ENCODE results near the gene ZNF823.

The ZNF823 gene

DNA sequence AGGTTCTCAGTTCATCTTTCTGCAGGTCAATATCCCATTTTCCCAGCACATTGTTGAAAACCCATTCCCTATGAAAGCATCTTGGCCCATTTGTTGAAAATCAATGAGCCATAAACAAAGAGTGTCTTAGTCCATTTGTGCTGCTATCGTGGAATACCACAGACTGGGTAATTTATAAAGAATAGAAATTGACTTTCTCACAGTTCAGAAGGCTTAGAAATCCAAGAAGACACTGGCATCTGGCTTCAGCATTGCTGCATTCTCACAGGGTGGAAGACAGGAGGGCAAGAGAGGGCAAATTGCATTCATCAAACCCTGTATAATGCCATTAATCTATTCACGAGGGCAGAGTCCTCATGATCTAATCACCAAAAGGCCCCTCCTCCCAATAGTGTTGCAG lies 34.1 kb downstream of the ZNF823 start:
- TF ChIP-seq, protein P1, sequence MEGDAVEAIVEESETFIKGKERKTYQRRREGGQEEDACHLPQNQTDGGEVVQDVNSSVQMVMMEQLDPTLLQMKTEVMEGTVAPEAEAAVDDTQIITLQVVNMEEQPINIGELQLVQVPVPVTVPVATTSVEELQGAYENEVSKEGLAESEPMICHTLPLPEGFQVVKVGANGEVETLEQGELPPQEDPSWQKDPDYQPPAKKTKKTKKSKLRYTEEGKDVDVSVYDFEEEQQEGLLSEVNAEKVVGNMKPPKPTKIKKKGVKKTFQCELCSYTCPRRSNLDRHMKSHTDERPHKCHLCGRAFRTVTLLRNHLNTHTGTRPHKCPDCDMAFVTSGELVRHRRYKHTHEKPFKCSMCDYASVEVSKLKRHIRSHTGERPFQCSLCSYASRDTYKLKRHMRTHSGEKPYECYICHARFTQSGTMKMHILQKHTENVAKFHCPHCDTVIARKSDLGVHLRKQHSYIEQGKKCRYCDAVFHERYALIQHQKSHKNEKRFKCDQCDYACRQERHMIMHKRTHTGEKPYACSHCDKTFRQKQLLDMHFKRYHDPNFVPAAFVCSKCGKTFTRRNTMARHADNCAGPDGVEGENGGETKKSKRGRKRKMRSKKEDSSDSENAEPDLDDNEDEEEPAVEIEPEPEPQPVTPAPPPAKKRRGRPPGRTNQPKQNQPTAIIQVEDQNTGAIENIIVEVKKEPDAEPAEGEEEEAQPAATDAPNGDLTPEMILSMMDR (IDR thresholded peaks at IDR 0.05; ENCODE audit: insufficient read depth, missing control alignments): no peak
- no peak for FAIRE-seq
- DNase-seq (ENCODE audit: insufficient read length, low spot score): no peak

DNA sequence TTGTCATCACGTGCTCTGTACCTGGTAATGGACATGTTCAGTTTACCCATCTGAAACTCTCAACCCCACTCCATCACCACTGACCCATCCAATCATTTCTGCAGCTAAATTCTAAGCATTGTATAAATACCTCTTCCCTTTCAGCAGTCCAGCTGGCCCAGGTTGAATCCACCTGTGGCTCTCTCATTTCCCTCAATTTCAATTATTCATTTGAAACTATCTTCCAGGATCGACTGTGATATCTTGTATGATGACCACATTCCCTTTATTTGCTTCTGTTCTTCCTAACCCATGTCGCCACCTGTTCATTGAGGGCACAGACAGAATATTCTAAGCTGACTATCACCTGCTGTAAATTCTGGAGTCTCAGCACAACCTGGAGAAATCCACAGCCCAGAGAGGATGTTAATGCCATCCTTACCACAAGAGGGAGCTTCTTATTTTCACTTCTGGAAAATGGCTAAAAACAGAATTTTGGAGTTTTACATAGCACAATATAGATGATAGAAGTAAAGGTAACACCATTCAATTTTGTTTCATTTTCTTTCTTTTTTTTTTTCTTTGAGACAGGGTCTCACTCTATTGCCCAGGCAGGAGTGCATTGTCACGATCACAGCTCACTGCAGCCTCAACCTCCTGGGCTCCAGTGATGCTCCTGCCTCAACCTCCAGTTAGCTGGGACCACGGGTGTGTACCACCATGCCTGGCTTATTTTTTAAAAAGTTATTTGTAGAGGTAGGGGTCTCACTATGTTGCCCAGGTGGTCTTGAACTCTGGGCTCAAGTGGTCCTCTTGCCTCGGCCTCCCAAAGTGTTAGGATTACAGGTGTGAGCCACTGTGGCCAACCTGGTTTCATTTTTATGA lies 38.6 kb downstream of the ZNF823 start:
- DNase-seq (ENCODE audit: insufficient read length, low spot score) (no peak), FAIRE-seq (peak; percentile 93)
- TF ChIP-seq, protein P1 (IDR thresholded peaks at IDR 0.05; ENCODE audit: insufficient read depth, missing control alignments): peak; percentile 64

DNA sequence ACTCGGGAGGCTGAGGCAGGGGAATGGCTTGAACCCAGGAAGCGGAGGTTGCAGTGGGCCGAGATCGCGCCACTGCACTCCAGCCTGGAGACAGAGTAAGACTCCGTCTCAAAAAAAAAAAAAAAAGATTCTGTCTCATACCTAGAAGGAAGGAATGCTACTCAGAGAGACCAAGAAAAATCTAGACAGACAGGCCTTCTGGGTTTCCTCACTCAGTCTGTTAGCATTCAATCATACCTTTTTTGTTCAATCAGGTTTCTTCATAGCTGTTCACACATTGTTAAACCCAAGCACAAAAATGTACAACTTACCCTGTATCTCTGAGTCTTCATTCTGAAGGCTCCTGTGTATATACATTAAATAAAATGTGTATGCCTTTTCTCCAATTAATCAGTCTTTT lies 40.5 kb downstream of the ZNF823 start:
- TF ChIP-seq, protein P1 (IDR thresholded peaks at IDR 0.05; ENCODE audit: insufficient read depth, missing control alignments): no peak
- FAIRE-seq: no peak
- no peak for DNase-seq (ENCODE audit: insufficient read length, low spot score)

DNA sequence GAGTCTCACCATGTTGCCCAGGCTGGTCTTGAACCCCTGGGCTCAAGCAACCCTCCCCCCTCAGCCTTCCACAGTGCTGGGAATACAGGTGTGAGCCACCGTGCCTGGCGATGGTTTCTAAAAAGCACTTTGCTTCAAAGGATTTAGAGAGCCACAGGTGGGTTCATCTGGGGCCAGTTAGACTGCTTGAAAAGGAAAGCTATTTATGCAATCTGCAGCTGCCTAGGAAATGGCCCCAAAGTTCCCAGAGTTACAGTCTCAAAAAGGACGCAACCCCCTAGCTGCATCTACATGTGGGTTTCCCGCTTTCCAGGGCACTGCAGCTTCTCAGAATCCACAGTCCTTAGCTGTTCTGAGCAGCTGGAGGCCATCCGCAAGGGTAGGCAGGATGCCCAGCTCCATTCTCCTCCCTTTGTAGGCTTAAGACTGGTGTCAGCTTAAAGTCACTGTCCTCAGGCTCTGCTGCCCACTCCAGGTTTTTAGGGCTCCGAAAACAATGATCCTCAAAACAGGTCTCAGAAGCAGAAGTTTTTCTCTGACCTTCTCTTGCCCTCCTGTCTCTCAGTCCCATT lies 41.4 kb downstream of the ZNF823 start:
- no peak for FAIRE-seq

DNA sequence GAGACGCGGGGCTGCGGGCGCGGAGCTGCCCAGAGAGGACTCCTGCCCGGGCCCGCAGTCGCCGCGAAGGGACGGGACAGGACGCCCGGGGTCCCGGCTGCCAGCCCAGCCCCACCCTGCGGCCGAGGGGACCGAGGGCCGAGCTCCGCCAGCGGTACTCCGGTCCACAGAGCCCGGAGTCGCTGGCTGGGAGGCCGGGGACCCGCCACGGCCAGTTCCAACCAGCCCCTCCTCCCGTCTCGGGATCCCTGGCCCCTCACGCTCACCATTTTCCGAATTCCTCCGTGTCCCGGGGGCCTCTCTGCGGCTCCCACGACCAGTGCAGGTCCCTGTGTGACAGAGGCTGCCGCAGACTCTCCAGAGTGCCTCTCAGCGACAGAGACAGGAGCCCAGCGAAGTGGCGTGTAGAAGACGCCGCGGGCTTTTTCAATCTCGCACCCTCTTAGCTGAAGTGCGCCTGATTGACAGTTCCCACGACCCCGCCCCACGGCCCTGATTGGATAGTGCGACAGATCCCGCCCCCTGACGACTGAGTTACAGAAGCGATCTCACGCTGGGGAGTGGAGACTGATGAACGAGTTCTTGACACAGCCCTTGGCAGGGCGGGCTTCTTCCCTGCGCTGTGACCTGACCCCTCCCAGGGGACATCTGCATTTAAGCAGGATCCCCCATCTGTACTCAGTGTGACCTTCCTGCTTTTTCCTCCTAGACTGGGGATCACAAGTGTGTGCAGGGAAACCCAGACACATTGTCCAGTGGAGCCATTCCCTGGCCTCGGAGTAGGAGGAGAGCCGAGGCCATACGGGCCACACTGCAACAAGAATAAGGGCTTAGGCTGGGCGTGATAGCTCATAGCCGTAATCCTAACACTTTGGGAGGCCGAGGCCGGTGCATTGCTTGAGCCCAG lies 44.0 kb downstream of the ZNF823 start:
- DNase-seq (ENCODE audit: insufficient read length, low spot score) (no peak), FAIRE-seq (no peak)
- TF ChIP-seq, protein P1 (IDR thresholded peaks at IDR 0.05; ENCODE audit: insufficient read depth, missing control alignments): no peak

More for the DNA sequence above, 41.4 kb downstream of the ZNF823 start:
- no peak for DNase-seq (ENCODE audit: insufficient read length, low spot score)
- TF ChIP-seq, protein P1 (IDR thresholded peaks at IDR 0.05; ENCODE audit: insufficient read depth, missing control alignments): no peak

DNA sequence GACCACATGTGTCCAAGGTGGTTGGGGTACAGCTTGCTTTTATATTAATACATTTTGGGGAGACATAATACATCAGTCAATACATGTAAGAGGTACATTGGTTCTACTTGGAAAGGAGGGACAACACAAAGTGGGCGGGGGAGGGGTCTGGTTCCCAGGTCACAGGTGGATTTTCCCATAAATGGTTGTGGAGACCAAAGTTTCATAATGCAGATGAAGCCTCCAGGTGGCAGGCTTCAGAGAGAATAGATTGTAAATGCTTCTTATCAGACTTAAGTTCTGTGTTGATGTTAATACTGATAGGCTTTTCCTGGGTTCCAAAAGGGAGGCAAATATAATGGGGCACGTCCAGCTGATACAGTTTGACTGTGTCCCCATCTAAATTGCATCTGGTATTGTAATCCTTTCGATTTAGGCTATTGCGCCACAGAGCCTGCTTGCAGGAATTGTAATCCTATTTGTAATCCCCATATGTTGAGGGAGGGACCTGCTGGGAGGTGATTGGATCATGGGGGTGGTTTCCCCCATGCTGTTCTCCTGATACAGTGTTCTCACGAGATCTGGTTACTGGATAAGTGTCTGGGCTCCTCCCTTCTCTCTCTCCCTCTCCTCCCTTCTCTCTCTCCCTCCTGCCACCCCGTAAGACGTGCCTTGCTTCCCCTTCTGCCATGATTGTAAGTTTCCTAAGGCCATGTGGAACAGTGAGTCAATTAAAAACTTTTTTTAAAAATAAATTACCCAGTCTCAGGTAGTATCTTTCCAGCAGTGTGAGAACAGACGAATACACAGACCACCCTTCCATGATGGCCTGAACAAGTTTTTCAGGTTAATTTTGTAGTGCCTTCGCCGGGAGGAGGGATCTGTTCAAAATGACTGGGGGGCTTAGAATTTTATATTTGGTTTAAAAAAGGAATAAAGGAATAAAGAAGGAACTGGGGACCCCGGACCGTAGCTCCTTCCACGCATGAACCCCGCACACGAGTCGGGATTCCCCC lies 44.9 kb downstream of the ZNF823 start:
- peak; percentile 94 for FAIRE-seq
- DNase-seq (ENCODE audit: insufficient read length, low spot score): no peak
- TF ChIP-seq, protein P1 (IDR thresholded peaks at IDR 0.05; ENCODE audit: insufficient read depth, missing control alignments): no peak

All from D721Med (cell line).